DOHH2 (cell line): Measurements from ENCODE around the gene SH3D19.

Source experiments
- EZH2phosphoT487 ChIP-seq: fragments of 200-600 bp; sonication (generic); IDR thresholded peaks from 2 replicates; pipeline ENCODE4 v1.6.1; 2017; ENCODE audit warnings: borderline replicate concordance, mild to moderate bottlenecking, antibody characterized with exemption, low read length, moderate library complexity, mixed read lengths
- TF ChIP-seq, protein P1 (sequence below): fragments of 200-600 bp; sonication (generic); IDR thresholded peaks from one replicate; pipeline ENCODE4 v1.5.1; 2014; ENCODE audit warnings: antibody characterized with exemption, mild to moderate bottlenecking, low read depth, low read length; ENCODE audit not compliant: poor library complexity, severe bottlenecking

DNA sequence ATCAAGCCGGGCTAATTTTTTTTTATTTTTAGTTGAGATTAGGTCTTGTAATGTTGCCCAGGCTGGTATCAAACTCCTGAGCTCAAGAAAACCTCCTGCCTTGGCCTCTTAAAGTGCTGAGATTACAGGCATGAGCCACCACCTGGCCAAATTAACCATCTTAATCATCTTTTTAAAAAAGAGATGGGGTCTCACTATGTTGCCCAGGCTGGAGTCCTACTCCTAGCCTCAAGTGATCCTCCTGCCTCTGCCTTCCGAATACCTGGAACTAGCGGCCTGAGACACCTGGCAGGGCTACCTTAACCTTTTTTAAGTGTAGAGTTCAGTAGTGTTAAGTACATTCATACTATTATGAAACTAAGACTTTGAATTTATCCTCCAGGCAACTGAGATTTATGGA, 227.6 kb downstream of the SH3D19 start:
- TF ChIP-seq, protein P1, sequence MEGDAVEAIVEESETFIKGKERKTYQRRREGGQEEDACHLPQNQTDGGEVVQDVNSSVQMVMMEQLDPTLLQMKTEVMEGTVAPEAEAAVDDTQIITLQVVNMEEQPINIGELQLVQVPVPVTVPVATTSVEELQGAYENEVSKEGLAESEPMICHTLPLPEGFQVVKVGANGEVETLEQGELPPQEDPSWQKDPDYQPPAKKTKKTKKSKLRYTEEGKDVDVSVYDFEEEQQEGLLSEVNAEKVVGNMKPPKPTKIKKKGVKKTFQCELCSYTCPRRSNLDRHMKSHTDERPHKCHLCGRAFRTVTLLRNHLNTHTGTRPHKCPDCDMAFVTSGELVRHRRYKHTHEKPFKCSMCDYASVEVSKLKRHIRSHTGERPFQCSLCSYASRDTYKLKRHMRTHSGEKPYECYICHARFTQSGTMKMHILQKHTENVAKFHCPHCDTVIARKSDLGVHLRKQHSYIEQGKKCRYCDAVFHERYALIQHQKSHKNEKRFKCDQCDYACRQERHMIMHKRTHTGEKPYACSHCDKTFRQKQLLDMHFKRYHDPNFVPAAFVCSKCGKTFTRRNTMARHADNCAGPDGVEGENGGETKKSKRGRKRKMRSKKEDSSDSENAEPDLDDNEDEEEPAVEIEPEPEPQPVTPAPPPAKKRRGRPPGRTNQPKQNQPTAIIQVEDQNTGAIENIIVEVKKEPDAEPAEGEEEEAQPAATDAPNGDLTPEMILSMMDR: no peak
- no peak for TF ChIP-seq EZH2phosphoT487
